Astrocyte of the hippocampus (primary cell): ENCODE data around the gene STS.

Source experiments
- DNase-seq: peaks from one replicate; pipeline ENCODE4 v3.0.0; 2011; ENCODE audit warnings: low read depth, low spot score

The STS gene

GRCh38 chrX:7179446-7179845 is 31.9 kb downstream of the STS start:
- no peak for DNase-seq

GRCh38 chrX:7184816-7185215 is 37.3 kb downstream of the STS start:
- DNase-seq, result no peak

GRCh38 chrX:7188672-7189071 is 41.2 kb downstream of the STS start:
- no peak for DNase-seq

- no peak for DNase-seq
Measured at GRCh38 chrX:7190157-7190556, 42.6 kb downstream of the STS start.

- DNase-seq, result no peak
Measured at GRCh38 chrX:7191681-7192110, 44.2 kb downstream of the STS start.

- DNase-seq, result no peak
Measured at GRCh38 chrX:7192871-7193270, 45.4 kb downstream of the STS start.

- DNase-seq, result no peak
Measured at GRCh38 chrX:7194606-7195005, 47.1 kb downstream of the STS start.
